ENCODE data around the gene CALML4.
A peak's percentile ranks its signal among the peaks of the same experiment; 100 is the strongest.

DNA sequence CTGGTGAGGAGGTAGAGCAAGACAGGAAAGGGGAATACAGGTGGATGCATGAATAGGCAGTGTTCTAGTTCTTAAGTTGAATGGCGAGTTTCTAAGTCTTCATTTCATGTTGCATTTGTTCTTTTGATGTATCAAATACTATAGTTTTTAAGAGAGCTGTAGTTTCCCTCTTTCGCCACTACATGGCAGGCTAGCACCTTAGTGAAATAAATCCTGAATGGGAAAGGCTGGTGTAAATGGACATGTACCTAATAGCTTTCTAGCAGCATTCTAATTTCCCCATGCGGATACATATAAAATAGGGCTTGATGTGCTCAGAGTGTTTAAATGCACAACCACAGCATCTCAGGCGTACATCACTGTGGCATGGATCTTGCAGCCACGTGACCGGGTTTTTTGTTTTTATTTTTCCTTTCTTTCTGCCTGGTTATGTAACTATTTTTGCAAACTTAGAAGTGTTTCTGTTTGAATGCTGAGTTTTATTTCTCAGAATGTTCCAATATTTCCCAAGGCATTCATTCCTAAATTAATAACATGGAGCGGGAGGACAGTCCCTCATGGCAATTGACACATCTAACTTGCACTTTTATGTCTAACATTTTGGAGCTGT lies 47.9 kb upstream of the CALML4 start:
- no peak for TF ChIP-seq POLR2A (IDR thresholded peaks at IDR 0.05; ENCODE audit: extremely low read depth, insufficient read length)
- TF ChIP-seq CTCF (IDR thresholded peaks at IDR 0.05; ENCODE audit: low read depth, low read length), result peak; percentile 73
- TF ChIP-seq, protein P1, sequence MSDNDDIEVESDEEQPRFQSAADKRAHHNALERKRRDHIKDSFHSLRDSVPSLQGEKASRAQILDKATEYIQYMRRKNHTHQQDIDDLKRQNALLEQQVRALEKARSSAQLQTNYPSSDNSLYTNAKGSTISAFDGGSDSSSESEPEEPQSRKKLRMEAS (IDR thresholded peaks at IDR 0.05; ENCODE audit: low read depth, low read length), result no peak
- no peak for TF ChIP-seq MYC (IDR thresholded peaks at IDR 0.05; ENCODE audit: low read depth, low read length)
